Testis (tissue), 2 donors: ENCODE data around the gene CLK2.

ENCODE experiments used
- POLR2A ChIP-seq: fragments of 450-650 bp; IDR thresholded peaks from one replicate; pipeline ENCODE4 v1.6.1; 2017; ENCODE audit warnings: antibody characterized with exemption, mild to moderate bottlenecking, moderate library complexity
- TF ChIP-seq, protein P1 (sequence below), 3 experiments: fragments of 450-650 bp in 2 of 3; fragments of 200-600 bp in 1 of 3; sonication (generic) in 1 of 3; IDR thresholded peaks; one replicate each; pipeline ENCODE4 v1.5.1; 2016 to 2019; ENCODE audit warnings: antibody characterized with exemption in 3 of 3, mild to moderate bottlenecking in 2 of 3, moderate library complexity in 1 of 3

DNA sequence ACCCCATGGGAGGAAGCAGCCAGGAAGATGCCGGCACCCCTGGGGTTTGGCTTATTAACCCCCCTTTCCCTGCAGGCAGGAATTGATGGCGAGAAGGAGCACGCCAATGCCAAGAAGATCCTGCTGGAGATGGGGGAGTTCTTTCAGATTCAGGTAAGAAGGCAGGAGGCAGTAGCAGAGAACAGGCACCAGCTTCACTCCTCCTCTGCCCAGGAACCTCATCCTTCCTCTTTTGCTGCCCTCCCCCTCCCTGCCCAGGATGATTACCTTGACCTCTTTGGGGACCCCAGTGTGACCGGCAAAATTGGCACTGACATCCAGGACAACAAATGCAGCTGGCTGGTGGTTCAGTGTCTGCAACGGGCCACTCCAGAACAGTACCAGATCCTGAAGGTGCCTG is 46.2 kb upstream of the CLK2 start:
- TF ChIP-seq, protein P1, sequence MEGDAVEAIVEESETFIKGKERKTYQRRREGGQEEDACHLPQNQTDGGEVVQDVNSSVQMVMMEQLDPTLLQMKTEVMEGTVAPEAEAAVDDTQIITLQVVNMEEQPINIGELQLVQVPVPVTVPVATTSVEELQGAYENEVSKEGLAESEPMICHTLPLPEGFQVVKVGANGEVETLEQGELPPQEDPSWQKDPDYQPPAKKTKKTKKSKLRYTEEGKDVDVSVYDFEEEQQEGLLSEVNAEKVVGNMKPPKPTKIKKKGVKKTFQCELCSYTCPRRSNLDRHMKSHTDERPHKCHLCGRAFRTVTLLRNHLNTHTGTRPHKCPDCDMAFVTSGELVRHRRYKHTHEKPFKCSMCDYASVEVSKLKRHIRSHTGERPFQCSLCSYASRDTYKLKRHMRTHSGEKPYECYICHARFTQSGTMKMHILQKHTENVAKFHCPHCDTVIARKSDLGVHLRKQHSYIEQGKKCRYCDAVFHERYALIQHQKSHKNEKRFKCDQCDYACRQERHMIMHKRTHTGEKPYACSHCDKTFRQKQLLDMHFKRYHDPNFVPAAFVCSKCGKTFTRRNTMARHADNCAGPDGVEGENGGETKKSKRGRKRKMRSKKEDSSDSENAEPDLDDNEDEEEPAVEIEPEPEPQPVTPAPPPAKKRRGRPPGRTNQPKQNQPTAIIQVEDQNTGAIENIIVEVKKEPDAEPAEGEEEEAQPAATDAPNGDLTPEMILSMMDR (IDR thresholded peaks at IDR 0.05), result no peak
- TF ChIP-seq POLR2A, result no peak
